COLO829 (cell line): Measurements from ENCODE around the gene SLC26A11.
"Not testable (repeated sequence)": the region's sequence is repeated elsewhere in the genome, so short reads cannot be mapped to it uniquely, and the experiment has no call there.

Experiments used
- DNase-seq: peaks from one replicate; pipeline ENCODE4 v3.0.0; 2012; ENCODE audit warnings: low spot score

Gene SLC26A11

DNA sequence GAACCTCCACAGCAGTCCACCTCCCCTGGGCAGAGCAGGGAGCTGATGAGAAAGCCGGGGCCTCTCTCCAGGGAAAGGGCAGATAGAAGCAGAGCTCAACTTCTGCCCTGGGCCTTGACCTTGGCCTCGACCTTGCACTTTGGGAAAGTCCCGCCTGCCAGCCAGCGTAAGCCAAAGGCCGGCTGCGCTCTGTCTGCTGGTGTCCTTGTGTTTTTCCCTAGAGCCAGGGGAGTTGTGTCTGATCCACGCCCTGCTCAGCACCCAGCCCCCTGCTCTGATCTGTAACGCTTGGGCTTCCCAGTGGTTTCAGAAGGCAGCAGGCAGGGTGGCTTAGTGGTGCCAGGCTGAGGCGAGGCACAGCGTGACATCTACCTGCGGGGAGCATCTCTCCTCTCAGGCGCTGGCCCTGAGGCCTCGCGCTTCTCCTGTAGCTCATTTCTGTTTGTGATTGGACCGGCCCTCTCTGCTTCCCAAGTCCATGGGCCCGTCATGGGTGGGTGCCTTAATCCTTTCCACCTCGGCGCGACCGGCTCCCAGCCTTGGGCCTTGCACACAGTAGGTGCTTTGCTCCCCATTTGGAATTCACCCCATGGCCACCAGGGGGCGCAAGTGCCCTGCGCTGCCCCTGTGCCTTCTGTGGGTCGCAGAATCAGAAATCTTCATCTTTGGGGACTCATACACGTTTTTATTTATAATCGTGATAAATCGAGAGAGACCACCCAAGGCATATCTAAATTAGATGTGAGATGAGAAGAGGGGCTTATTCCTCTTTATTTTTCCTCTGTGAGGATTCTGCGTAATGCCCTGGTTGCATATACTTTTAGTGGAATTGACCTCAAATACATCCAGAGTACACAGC lies 24.3 kb upstream of the SLC26A11 start:
- DNase-seq: no peak

- no peak for DNase-seq
Measured at GRCh38 chr17:80196652-80197051, 23.6 kb upstream of the SLC26A11 start.

GRCh38 chr17:80198144-80198661 lies 22.0 kb upstream of the SLC26A11 start:
- no peak for DNase-seq

DNA sequence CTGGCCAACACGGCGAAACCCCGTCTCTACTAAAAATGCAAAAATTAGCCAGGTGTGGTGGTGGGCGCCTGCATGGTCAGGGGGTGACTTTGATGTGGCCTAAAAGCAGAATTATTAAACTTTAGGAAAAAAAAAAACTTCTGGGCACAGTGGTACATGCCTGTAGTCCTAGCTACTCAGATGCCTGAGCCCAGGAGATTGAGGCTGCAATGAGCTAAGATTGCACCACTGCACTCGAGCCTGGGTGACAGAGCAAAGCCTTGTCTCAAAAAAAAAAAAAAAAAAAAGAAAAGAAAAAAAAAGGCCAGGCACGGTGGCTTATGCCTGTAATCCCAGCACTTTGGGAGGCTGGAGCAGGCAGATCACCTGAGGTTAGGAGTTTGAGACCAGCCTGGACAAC lies 20.9 kb upstream of the SLC26A11 start:
- not testable (repeated sequence) for DNase-seq

GRCh38 chr17:80201446-80201845 lies 18.8 kb upstream of the SLC26A11 start:
- no peak for DNase-seq

DNA sequence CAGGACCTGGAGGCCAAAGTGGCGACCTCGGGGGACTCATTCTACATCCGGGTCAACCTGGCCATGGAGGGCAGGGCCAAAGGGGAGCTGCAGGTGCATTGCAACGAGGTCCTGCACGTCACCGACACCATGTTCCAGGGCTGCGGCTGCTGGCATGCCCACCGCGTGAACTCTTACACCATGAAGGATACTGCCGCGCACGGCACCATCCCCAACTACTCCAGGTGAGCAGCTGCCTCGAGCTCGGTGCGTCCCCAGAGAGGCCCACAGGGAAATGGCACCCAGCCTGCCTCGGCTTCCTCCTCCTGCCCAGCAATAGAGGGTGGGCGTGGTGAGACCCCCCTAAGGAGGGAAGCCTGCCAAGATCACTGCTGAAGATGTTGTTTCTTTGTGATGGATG lies 18.0 kb upstream of the SLC26A11 start:
- DNase-seq: no peak

GRCh38 chr17:80203471-80203963 lies 16.7 kb upstream of the SLC26A11 start:
- no peak for DNase-seq

DNA sequence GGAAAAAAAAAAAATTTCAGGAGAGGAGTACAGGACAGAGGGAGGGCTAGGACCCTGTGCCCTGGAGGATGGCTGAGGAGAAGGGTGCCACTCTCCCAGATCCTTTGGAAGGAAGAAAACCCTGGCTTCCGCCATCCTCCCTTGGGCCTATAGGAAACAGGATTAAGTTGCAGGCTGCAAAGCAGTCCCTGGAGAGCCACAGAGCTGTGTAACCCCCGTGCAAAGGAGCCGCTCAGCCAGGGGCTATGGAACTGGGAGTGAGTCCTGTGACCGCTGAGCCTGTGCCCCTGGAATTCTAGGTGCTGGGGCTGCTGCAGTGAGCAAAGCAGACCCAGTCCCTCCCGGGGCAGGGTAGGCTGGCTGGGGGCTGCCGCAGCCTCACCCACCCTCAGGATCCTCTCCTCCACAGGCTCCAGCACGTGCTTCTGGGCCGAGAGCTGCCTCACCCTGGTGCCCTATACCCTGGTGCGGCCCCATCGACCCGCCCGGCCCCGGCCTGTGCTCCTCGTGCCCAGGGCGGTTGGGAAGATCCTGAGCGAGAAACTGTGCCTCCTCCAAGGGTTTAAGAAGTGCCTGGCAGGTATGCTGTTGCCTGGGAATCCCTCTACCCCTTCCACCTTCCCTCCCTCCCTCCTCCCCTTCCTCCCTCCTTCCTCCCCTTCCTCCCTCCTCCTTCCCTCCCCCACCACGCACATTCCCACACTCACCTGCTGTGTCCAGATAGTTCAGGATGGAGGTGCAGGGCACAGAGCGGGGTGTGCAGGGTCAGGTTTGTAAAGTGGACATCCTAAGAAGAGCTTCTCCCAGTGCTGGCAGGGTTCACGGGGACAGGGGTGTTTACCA lies 15.4 kb upstream of the SLC26A11 start:
- no peak for DNase-seq

- DNase-seq: no peak
Measured at GRCh38 chr17:80205811-80206210, 14.4 kb upstream of the SLC26A11 start.

DNA sequence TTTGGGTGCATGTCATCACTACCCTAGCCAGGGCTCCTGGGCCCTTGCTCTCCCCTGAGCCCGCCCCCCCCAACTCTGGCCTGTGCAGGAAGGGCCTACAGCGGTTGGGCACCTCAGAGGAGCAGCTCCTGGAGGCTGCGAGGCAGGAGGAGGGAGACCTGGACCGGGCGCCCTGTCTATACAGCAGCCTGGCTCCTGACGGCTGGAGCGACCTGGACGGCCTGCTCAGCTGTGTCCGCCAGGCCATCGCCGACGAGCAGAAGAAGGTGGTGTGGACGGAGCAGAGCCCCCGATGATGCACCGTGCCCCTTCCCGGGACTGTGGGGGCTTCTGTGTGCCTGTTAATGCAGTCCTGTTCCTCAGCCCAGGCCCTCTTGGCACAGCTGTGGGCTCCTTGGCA lies 12.2 kb upstream of the SLC26A11 start:
- DNase-seq: no peak

GRCh38 chr17:80209765-80210164 lies 10.5 kb upstream of the SLC26A11 start:
- no peak for DNase-seq

DNA sequence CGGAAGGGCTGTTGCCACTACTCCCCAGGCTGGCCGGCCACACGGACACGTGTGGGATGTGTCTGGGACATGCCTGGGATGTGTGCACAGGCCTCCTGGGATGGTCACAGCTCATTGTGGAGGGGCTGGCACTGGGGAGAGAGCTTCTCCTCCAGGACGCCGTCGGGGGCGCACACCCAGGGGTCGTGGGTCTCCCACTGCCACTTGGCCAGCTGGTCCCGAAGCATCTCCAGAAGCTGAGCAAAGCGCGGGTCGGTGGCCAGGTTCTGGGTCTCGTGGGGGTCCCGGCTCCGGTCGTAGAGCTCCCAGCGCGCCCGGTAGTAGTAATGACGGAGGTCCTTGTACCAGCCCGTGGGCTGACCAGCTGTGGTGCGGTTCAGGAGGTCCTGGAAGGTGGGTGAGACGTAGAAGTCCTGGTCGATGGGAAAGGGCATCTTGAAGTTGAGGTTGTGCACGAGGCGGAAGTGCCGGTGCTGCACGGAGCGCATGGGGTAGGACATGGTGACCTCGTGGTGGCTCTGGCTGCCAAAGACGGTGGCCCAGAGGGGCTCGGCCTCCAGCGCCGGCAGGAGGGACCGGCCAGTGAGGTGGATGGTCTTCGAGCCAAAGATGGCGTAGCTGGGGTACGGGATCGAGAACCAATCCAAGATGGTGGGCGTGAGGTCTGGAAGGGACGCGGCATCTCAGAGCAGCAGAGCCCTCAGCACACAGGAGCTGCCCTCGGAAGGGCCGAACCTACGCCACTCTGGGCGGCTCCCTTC lies 9.7 kb upstream of the SLC26A11 start:
- no peak for DNase-seq

DNA sequence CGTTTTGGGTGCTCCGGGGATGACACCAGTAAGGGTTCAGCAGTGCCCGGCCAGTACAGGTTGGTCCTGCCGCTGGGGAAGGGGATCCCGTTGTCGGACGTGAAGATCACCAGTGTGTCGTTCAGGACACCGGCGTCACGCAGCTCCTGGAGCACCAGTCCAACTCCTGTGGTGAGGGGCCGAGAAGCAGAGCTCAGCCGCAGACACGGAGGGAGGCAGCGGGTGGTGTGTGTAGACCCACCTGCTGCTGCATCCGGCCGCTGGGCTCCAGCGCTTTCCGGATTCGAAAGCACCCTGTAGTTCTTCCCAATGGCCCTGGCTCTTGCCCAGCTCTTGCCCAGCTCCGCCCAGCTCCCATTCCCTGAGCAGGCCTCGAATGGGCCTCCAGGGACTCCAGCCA lies 8.1 kb upstream of the SLC26A11 start:
- DNase-seq: no peak

GRCh38 chr17:80212511-80212910 lies 7.7 kb upstream of the SLC26A11 start:
- no peak for DNase-seq

GRCh38 chr17:80212962-80213642 lies 7.1 kb upstream of the SLC26A11 start:
- DNase-seq: no peak

DNA sequence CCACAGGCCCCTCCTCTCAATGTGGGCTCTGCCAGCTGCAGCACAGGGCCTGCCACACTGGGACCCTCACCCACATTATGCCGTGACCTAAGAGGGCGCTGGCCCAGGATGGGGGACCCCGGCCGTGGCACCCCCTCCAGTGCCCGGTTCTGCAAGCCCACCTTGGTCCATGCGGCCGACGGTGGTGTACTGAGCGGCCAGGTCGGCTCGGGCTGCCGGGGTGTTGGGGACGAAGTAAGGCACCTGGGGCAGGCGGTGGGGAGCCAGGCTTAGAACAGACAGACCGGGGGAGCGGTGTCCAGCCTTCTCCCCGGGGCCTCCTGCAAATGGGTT lies 6.6 kb upstream of the SLC26A11 start:
- no peak for DNase-seq

GRCh38 chr17:80214012-80214877 lies 6.0 kb upstream of the SLC26A11 start:
- DNase-seq: no peak

- no peak for DNase-seq
Measured at GRCh38 chr17:80214878-80215210, 5.4 kb upstream of the SLC26A11 start.

- no peak for DNase-seq
Measured at GRCh38 chr17:80216473-80217456, 3.5 kb upstream of the SLC26A11 start.
